ENCODE data around the gene WDR54.
A peak's percentile ranks its signal among the peaks of the same experiment; 100 is the strongest.
"Not testable (repeated sequence)": the region's sequence is repeated elsewhere in the genome, so short reads cannot be mapped to it uniquely, and the experiment has no call there.

WDR54 gene

DNA sequence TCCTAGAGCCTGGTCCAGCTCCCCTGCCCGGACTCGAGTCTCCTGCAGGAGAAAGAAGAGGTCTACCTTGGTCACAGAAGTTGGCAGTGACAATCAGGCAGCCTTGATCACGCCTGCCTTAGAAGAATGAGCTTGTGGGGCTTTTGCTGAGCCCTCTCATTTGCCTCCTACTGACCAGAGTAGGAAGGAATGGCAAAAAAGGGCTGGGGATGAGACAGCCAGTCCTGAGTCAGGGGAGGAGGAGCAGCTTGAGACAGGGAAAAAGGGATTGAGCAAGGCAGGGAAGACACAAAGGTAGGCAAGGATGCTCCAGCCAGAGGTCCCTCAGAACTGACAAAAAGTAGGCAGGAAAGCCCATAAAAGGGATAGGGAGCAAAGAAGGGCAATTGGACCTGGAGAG, 6.0 kb downstream of the WDR54 start:
- TF ChIP-seq POLR2A (IDR thresholded peaks at IDR 0.05; ENCODE audit: low read length) (no peak), GATA1 (IDR thresholded peaks at IDR 0.05; ENCODE audit: low read depth, low read length) (no peak)
- DNase-seq, result no peak

DNA sequence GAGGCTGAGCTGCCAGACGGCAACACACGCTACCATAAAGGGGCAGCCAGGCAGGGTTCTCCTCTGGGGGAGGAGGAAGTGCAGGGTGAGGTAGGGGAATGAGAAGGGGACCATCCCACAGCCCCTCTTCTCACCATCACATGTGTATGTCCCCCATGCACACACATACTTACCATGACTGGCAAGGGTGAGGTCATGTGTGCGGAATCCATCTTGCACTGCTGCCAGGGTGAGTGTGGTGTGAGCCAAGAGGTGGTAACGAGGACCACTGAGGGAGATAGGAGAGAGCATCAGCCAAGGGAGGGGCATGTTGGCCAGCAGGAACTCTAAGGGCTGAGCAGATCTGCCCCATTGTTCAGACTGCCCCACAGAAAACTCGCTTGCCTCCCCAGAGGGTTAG, 7.1 kb downstream of the WDR54 start:
- no peak for DNase-seq
- TF ChIP-seq POLR2A (IDR thresholded peaks at IDR 0.05; ENCODE audit: low read length) (no peak), GATA1 (IDR thresholded peaks at IDR 0.05; ENCODE audit: low read depth, low read length) (no peak)

DNA sequence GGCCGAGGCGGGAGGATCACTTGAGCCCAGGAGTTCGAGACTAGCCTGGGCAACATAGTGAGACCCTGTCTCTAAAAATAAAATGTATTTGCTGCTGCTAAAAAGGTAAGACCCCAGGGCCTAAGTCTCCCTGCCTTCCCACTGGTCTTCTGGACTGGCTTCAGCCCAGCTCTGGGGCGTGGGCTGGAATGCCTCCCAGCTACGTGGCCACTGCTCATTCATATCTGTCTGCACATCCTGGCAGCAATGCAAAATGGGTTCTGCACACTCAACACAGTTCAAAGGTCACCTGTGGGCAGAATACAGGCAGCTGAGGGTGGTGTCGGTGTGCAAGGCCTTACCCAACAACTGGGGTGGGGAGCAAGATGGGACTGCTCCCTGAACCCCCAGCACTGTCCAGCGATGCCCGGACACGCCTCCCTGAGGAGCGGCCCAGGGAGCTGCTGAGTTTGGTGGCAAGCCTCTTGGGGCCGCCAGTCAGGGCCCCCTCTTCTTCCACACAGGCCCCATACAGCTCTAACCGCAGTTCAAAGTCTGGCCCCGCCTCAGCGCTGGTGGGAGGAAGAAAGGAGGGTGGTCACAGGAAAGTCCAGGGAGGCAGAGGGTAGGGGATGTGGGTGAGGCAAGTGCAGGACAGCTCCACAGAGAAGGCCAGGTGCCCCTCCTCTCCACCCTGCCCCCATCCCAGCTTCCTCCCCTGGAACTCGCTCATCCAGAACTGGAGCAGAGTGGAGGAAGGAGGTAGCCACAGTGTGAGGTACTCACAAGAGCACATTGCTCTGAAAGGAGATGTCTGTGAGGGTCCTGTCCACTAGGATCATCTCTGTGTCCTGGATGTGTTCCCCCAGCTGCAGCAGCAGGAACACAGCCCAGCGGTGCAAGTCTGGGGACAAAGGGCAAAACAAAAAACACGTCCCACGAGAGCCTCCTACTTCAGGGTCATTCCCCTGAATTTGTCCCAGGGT, 8.2 kb downstream of the WDR54 start:
- DNase-seq, result no peak
- TF ChIP-seq POLR2A (IDR thresholded peaks at IDR 0.05; ENCODE audit: low read length) (no peak), GATA1 (IDR thresholded peaks at IDR 0.05; ENCODE audit: low read depth, low read length) (no peak)

DNA sequence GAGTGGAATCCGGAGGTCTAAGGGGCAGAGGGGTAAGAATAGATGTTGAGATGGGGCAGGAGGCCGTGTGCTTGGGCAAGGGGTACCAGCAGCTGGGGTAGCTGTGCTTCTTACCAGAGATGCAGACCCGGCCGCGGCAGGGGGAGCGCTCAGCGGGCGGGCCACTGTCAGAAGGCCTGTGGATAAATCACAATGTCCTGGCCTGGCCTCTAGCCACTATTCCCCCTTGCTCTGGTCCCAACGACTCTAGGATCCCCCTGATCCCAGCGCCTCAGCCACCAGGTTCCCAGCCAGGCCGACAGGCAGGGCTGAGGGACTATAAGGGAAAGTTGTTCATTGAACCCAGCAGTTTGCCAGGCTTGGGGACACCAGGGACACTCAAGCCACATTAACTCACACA, 9.0 kb downstream of the WDR54 start:
- DNase-seq, result no peak
- TF ChIP-seq GATA1 (IDR thresholded peaks at IDR 0.05; ENCODE audit: low read depth, low read length) (no peak), POLR2A (IDR thresholded peaks at IDR 0.05; ENCODE audit: low read length) (no peak)

DNA sequence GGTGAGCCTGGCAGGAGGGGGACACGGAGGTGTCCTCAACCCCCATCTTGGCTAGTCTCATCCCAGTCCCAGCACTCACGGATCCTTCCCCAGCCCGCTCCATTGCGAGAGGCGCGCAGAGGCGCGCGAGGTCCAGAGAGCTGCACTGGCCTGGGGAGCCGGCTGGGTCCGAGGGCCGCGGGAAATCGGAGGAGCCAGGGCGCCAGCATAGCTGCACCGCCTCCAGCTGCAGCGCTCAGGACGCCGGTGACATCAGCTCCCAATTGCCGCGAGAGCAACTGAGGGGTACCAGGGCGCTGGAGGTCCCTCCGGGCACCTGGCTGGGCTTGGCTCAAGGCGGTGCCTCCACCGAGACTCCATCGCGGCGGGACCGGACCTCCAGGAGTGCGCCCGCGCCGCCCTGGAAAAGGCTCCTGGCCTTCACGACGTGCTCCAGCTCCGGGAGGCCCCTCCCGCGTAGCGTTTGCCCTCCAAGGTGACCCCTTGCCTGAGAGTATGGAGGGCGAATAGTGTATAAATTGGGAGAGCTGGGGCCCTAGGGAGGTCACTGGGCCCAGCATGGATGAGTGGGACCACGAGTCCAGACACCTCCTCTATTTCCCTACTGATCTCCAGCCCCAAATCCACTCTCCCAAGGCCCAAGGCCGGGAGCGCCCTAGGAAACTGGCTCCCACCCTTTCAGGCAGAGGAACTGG, 14.7 kb downstream of the WDR54 start:
- DNase-seq, result no peak
- TF ChIP-seq GATA1 (IDR thresholded peaks at IDR 0.05; ENCODE audit: low read depth, low read length) (no peak), POLR2A (IDR thresholded peaks at IDR 0.05; ENCODE audit: low read length) (no peak)

DNA sequence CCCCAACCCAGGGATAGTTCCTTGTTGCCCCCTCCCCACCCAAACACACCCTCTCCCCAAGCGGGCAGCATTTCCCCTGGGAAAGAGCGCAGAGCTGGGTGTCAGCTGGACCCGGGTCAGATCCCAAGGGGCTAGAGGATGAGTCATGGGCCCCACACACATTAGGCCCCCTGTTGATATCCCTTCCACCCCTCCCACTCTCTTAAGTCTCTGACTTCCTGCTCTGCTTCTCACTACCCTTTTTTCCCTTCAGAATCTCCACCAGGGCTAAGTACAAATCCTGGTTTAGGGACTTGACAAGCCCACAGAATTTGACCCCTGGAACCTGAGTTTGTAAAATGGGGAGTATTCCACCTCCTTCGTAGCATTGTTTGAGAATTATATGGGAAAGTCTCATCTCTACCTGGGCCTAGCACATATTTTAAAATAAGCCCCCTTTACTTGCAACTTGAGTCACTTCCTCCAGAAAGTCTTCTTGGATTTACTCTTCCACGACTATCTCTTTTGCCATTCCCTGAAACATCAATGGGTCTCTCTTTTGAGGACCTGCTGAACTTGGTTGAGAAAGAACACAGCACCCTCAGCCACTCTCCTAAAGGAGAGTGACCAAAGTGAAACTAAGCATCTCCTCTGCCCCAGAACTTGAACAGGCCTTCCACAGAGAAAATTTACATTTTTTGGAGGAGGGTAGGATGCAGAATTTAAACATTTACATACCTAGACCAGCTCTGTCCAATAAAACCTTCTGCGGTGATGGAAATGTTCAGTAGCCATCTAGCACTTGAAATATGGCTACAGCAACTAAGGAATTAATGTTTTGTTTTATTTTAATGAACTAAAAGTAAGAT, 15.5 kb downstream of the WDR54 start:
- TF ChIP-seq GATA1 (IDR thresholded peaks at IDR 0.05; ENCODE audit: low read depth, low read length) (no peak), POLR2A (IDR thresholded peaks at IDR 0.05; ENCODE audit: low read length) (no peak)
- DNase-seq, result no peak

DNA sequence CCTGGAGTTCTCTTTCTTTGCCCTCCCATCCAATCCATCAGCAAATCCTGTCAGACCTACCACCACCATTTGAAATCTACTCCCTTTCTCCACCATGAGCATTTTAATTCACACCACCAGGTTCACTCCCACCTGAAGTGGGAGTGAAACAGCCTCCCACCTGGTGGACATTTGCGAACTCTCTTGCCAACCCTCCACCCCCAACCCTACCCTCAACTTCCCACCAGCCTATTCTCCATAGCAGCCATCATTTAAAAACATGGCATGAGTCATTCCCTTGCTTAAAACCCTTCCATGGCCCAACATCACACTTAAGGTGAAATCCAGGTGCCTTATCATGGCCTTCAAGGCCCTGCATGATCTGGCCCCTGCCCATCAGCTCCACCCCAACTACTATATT, 16.7 kb downstream of the WDR54 start:
- DNase-seq, result no peak
- TF ChIP-seq POLR2A (IDR thresholded peaks at IDR 0.05; ENCODE audit: low read length) (no peak), GATA1 (IDR thresholded peaks at IDR 0.05; ENCODE audit: low read depth, low read length) (no peak)

DNA sequence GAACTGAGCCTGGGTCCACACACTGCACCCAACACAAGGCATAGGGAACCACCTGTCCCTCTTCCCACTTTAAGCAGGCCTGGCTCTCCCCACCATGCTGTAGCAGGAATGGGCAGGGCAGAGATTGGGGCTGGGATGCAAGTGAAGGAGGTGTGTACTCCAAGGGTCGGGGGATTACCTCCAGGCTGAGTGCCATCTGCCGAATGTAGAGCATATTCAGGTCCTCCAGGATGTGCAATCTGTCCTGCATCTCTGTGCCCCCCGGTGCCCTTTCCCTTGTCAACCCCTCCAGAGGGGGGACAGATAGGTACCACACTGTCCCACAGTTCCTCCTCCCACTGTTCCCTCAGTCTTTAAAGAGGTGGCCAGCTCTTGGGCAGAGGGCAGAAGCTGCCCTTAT, 17.8 kb downstream of the WDR54 start:
- no peak for DNase-seq
- TF ChIP-seq POLR2A (IDR thresholded peaks at IDR 0.05; ENCODE audit: low read length) (no peak), GATA1 (IDR thresholded peaks at IDR 0.05; ENCODE audit: low read depth, low read length) (no peak)

DNA sequence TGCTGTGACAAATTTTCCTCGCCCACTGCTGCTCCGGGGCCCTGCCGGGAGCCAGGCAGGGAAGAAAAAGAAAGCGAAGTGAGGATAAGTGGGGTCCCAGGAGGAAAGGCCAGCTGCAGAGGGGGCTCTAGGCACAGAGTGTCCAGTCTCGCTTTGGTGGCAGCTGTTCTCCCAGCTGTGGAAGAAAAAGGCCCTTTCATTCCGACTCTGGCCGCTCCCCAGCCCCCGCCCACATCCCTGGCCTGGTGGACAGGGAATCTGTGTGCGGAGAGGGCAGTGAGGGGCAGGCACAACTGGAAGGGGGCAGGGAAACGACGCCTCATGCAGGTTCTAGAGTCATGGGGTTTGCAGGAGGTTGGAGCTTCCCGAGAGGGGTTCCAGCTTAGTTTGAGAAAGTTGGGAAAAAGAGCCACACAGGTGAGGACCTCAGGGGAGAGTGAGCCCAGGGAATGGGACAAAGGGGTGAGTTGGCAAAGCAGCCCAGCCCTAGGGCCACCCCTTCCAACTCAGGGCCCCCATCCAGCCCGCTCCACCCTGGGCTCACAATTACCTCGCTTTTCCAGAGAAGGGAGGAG, 18.4 kb downstream of the WDR54 start:
- TF ChIP-seq GATA1 (IDR thresholded peaks at IDR 0.05; ENCODE audit: low read depth, low read length) (no peak), POLR2A (IDR thresholded peaks at IDR 0.05; ENCODE audit: low read length) (no peak)

DNA sequence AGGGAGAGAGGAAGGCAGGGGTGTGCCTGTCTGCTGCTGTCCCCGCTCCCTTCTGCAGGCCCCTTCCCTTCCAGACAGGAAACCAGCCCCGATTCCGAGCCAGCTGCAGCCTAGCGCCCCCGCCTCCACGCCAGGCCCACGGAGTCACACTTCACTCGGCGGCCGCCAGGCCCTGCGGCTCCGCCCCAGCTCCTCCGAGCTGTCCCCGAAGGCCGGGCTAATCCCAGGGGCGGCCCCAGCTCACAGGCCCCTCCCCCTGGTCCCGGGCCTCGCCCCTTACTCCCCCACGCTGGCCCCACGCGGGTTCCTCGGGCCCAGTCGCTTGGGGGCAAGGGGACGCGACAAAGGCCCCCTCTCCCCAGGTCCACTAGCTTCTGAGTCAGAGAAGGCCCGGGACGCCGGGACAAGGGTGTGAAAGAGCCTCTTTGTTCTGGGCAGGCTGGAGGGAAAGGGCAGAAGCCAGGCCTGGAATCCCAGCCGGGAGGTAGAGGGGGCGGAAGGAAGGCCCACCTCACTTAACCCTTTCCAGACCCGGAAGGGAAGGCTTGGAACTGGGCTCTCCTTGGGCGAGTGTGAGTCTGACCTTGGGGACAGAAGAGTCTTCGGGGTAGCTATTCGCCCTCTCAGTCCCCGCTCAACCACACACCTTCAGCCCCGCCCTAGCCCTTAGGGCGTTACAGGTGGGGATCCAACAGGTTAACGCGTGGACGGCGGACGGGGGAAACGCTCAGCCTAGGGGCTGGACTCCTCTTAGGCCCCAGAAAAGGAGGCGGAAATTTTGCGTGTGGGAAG, 19.0 kb downstream of the WDR54 start:
- no peak for TF ChIP-seq POLR2A (IDR thresholded peaks at IDR 0.05; ENCODE audit: low read length)
- peak; percentile 42 to 53 for DNase-seq

More for the DNA sequence above, 18.4 kb downstream of the WDR54 start:
- no peak for DNase-seq

DNA sequence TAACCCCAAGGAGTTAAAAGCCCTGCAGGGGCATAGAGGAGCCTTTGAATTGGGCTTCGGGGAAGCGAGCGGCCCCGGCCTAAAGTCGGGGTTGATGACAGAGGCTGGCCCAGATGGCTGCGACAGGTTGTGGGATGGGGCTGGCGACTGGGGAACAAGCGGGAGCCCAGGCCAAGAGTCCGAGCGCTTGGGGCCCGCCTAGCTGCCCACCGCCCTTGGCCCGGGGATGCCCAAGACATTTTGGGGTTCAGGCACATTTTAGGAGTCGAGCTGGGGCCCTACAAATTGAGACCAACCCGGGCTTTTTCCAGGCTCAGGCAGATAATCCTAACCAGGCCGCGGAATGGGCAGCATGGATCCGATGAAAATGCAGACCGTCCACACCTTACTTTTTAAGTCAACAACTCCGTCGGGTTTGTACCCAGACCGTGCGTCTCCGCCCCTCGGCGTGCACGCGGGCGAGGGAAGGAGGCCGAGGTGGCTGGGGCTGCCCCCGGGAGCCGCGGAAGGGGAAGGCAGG, 19.7 kb downstream of the WDR54 start:
- TF ChIP-seq POLR2A (IDR thresholded peaks at IDR 0.05; ENCODE audit: low read length), result no peak
- TF ChIP-seq GATA1 (IDR thresholded peaks at IDR 0.05; ENCODE audit: low read depth, low read length), result no peak
- DNase-seq, result no peak

DNA sequence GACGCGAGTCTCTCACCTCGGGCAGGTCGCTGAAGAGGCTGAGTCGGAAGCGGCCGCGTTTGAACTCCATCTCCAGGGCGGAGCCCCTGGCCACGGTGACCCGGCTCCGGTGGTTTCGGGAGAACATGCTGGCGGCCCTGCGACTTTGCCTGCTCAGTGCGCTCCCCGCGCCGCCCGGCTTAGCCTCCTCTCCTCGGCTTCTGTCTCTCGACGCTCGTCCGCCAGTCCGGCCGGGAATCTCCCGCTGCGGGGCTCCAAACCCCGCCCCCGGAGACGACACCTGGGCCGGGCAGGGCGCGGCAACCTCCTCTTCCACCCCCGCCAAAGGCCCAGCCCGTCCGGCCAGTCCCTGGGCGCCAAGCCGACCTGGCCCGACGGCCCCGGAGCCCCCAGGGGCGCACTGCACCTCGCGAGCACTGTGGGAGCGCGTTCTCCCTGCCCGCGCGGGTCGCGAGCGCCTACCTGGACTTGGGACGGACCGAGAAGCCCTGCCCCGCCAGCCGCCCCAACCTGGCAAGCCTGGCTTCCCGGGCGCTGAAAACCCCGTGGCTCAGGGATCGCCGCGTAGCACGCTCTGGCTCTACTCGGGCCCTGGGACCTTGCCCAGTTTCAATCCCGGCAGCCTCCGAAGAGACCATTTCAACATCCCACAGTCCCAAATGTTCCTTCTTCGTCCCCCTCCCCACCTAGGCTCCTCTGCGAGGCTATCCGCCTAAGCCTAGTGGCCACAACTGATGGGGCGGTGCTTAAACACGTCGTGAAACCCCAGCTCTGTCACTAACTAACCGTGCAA, 20.4 kb downstream of the WDR54 start, which contains the start of gene RTKN:
RTKN (minus strand) TSS at position 248 of the 793 bp plus-strand sequence; CDS start at position 127, 121 bp downstream.
- TF ChIP-seq POLR2A (IDR thresholded peaks at IDR 0.05; ENCODE audit: low read length) (no peak), GATA1 (IDR thresholded peaks at IDR 0.05; ENCODE audit: low read depth, low read length) (no peak)
- DNase-seq, result no peak

DNA sequence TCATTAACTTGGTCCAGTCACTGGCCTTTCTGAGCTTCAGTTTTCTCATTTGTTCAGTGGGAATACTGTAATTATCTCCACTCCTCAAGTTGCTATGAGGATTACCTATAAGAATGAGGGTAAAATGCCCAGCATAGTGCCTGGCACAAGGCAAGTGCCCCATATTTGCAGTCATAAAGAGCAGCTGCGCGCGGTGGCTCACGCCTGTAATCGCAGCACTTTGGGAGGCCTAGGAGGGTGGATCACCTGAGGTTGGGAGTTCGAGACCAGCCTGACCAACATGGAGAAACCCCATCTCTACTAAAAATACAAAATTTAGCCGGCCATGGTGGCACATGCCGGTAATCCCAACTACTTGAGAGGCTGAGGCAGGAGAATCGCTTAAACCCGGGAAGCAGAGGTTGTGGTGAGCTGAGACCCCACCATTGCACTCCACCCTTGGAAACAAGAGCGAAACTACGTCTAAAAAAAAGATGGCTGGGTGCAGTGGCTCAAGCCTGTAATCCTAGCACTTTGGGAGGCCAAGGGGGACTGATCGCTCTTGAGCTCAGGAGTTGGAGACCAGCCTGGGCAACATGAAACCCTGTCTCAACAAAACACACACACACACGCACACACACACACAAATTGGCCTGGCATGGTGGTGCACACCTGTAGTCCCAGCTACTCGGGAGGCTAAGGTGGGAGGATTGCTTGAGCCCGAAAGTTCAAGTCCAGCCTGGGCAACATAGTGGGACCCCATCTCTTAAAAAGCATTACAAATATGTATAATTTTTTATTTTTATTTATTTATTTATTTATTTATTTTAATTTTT, 21.2 kb downstream of the WDR54 start:
- not testable (repeated sequence) for DNase-seq

Data from erythroblast (primary cell).